Body of pancreas (tissue), 4 donors: ENCODE results near the gene ERI2. TPM values are rescaled to one million over a fixed set of nuclear protein-coding genes. Genes with fewer than 3 reads are reported as not detected.

Experiments
- ATAC-seq: fragments of 150-250 bp; one replicate; pipeline ENCODE4 v1.9.1; 2016
- DNase-seq, 4 donors: peaks; one replicate each; pipeline ENCODE4 v3.0.0-alpha.2; 2019
- H3K27ac ChIP-seq, 4 donors: fragments of 200-600 bp; sonication (generic); 1 replicate in 3 of 4; 2 replicates in 1 of 4; pipeline versions ENCODE4 v1.5.1 to v1.6.1; 2016 to 2019; ENCODE audit warnings: mild to moderate bottlenecking in 1 of 4, mixed read lengths in 1 of 4, moderate library complexity in 1 of 4
- H3K27me3 ChIP-seq, 2 donors: fragments of 200-600 bp; sonication (generic); one replicate each; pipeline ENCODE4 v1.6.0; 2016; ENCODE audit warnings: mild to moderate bottlenecking in 1 of 2
- H3K36me3 ChIP-seq, 2 donors: fragments of 200-600 bp; sonication (generic); replicated peaks in 1 of 2; 2 replicates each; pipeline ENCODE4 v1.5.1; 2016; ENCODE audit warnings: low read depth in 2 of 2; ENCODE audit not compliant: insufficient read depth in 1 of 2
- H3K4me1 ChIP-seq: fragments of 200-600 bp; sonication (generic); one replicate; pipeline ENCODE4 v1.6.0; 2016
- H3K4me3 ChIP-seq, 2 donors: fragments of 200-600 bp; sonication (generic); 1 replicate in 1 of 2; 2 replicates in 1 of 2; pipeline ENCODE4 v1.5.1; 2016 to 2019
- H3K9me3 ChIP-seq, 3 donors: fragments of 200-600 bp; sonication (generic); 1 replicate in 2 of 3; 2 replicates in 1 of 3; pipeline ENCODE4 v1.5.1; 2016
- CTCF ChIP-seq, 7 experiments: fragments of 450-650 bp in 4 of 7; fragments of 200-600 bp in 3 of 7; sonication (generic) in 3 of 7; IDR thresholded peaks; one replicate each; pipeline ENCODE4 v1.5.1; 2016 to 2019; ENCODE audit warnings: antibody characterized with exemption in 7 of 7
- POLR2A ChIP-seq, 3 donors: fragments of 450-650 bp; IDR thresholded peaks; one replicate each; pipeline ENCODE4 v1.6.1; 2016; ENCODE audit warnings: antibody characterized with exemption in 3 of 3, mild to moderate bottlenecking in 2 of 3
- WGBS, 2 donors: methylation state at CpG; one replicate each; pipeline ENCODE4 v1.1.5; 2017; 5-methylcytosine and 5-hydroxymethylcytosine counted together
- intact Hi-C: fragments of 100-400 bp; cut with DNase I; formaldehyde crosslinking; loops from one replicate; pipeline ENCODE4 v1.15.1; 2023
- total RNA-seq, 2 donors: library from RNA; depleted of rRNA; stranded (reverse); fragments of >200 nt; gene quantifications; one replicate each; pipeline ENCODE4 v1.1.0, GENCODE V29; 2016

ERI2 gene
- total RNA-seq, 2 donors from 2014 or later, result 13.2 to 16.3 TPM

GRCh38 chr16:20773679-20774078 is 32.6 kb downstream of the ERI2 start:
- Histone ChIP-seq H3K27ac (no peak overlapping the region), H3K27me3 (no peaks in the 10 kb centered on the region), H3K9me3 (no peaks in the 10 kb centered on the region), H3K36me3 (peaks cover 0 to 12% of the 10 kb centered on the region in 2 donors), H3K4me1 (peaks cover 9% of the 10 kb centered on the region), H3K4me3 (no peak overlapping the region)
- WGBS, 2 donors, result 47 to 59% methylated on average over 3 of the region's 3 CpGs
- DNase-seq (no peak), ATAC-seq (no peak)
- intact Hi-C loops, result no loop called here
- TF ChIP-seq CTCF (IDR thresholded peaks at IDR 0.05), result no peak
- no peak for TF ChIP-seq POLR2A (IDR thresholded peaks at IDR 0.05)

- ATAC-seq, result no peak
- 20 to 94% methylated on average over 1 of the region's 1 CpG for WGBS, 2 donors
These were observed 37.5 kb downstream of the ERI2 start for GRCh38 chr16:20768818-20769217.

GRCh38 chr16:20768121-20768520 is 38.2 kb downstream of the ERI2 start:
- Histone ChIP-seq H3K27me3 (no peaks in the 10 kb centered on the region), H3K36me3 (no peaks in the 10 kb centered on the region), H3K27ac (no peak overlapping the region), H3K4me1 (peaks cover 16% of the 10 kb centered on the region), H3K9me3 (no peaks in the 10 kb centered on the region), H3K4me3 (no peak overlapping the region)
- TF ChIP-seq CTCF (IDR thresholded peaks at IDR 0.05) (no peak), POLR2A (IDR thresholded peaks at IDR 0.05) (no peak)
- ATAC-seq (no peak), DNase-seq (no peak)
- 100% methylated on average over 1 of the region's 1 CpG for WGBS, 2 donors
- intact Hi-C loops, result no loop called here

More at GRCh38 chr16:20768818-20769217, 37.5 kb downstream of the ERI2 start:
- Histone ChIP-seq H3K27ac (no peak overlapping the region), H3K4me3 (no peak overlapping the region), H3K9me3 (no peaks in the 10 kb centered on the region), H3K36me3 (no peaks in the 10 kb centered on the region), H3K4me1 (peaks cover 18% of the 10 kb centered on the region), H3K27me3 (no peaks in the 10 kb centered on the region)
- TF ChIP-seq CTCF (IDR thresholded peaks at IDR 0.05) (no peak), POLR2A (IDR thresholded peaks at IDR 0.05) (no peak)
- intact Hi-C loops, result no loop called here
- DNase-seq, result no peak

- H3K27ac ChIP-seq, result no peak overlapping the region
- no peaks in the 10 kb centered on the region for H3K36me3 ChIP-seq
- DNase-seq, result no peak
These were observed 38.7 kb downstream of the ERI2 start for GRCh38 chr16:20767577-20767976.

More at GRCh38 chr16:20767577-20767976, 38.7 kb downstream of the ERI2 start:
- H3K4me3 ChIP-seq, result no peak overlapping the region
- TF ChIP-seq POLR2A (IDR thresholded peaks at IDR 0.05) (no peak), CTCF (IDR thresholded peaks at IDR 0.05) (no peak)
- H3K4me1 ChIP-seq, result peaks cover 21% of the 10 kb centered on the region
- no peaks in the 10 kb centered on the region for H3K9me3 ChIP-seq
- no peak for ATAC-seq
- H3K27me3 ChIP-seq, result no peaks in the 10 kb centered on the region
- intact Hi-C loops, result no loop called here
